ENCODE measurements around the gene CACNB4.

The CACNB4 gene

DNA sequence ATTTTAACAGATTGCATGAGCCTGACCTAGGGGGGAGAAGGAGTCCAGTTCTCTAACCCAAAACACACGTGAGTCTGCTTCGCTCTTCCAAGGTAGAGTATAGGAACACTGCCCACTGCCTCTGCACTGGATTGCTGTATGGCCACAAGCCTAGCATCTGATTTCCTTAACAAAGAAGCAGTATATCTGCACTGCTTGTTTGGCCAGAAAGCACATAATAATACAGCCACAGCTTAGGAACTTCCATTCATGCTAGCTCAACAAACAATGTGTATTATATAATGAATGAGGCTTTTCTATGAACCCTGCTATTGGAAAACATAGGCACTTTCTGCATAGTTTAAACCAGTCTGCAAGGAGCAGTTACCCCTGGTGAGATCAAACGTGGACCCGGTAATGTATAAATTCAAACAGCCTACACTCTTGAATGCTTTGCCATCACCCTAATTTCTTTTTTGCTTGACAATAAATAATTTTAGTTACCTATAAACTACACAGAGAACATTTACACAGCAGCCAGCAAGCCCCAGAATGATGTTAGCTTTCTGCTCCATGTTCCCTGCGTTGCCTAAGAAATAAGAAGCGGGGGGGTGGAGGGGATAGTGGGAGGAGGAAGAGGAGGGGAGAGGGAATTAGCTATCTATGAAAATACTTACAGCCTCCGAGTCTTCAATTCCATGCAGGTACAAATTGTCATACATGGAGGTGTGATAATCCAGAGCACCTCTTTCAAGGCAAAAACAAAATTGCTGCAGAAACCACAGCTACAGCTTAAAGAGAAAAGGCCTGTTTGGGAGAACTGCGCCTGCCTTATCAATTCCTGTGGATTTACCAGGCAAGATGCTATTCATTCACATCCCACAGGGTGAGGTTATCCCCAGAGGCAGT is 125.6 kb downstream of the CACNB4 start:
- DNase-seq (ENCODE audit: low read depth) = no peak
- H3K4me3 ChIP-seq (ENCODE audit: low read depth, low read length) = no peak overlapping the region
- TF ChIP-seq, protein P1, sequence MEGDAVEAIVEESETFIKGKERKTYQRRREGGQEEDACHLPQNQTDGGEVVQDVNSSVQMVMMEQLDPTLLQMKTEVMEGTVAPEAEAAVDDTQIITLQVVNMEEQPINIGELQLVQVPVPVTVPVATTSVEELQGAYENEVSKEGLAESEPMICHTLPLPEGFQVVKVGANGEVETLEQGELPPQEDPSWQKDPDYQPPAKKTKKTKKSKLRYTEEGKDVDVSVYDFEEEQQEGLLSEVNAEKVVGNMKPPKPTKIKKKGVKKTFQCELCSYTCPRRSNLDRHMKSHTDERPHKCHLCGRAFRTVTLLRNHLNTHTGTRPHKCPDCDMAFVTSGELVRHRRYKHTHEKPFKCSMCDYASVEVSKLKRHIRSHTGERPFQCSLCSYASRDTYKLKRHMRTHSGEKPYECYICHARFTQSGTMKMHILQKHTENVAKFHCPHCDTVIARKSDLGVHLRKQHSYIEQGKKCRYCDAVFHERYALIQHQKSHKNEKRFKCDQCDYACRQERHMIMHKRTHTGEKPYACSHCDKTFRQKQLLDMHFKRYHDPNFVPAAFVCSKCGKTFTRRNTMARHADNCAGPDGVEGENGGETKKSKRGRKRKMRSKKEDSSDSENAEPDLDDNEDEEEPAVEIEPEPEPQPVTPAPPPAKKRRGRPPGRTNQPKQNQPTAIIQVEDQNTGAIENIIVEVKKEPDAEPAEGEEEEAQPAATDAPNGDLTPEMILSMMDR (IDR thresholded peaks at IDR 0.05; ENCODE audit: low read depth, low read length, missing control alignments) = no peak

DNA sequence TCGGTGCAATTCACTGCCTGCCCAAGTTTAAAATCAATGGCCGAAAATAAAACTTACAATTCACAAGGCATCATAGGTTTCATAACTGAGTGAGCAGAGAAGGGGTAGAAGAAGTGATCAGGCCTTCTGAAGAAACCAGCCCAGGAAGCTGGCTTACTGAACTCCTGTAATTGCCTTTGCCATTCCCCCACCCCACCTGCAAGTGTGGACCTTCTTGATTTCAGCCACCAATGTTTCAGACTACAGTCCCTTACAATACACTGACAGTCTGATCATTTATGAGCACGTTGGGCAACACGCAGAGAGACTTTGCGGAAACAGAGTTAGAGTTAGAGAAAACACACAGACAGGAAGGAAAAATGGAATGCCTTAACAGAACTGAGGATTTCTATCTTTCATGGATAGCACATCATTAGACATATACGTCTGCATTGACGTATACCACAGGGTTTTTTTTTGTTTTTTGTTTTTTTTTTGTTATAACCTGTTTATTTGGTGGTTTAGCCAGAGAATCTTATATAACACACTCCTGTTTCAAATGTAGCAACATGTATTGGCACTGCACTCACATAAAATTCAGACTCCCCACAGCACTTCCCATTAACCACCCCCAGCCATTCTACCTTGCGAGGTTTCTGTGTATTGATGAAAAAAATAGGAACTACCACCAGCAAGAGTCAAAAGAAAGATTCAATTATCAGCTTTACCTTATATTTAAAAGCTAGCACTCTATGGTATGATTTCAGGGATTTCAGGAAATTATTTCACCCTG is 126.4 kb downstream of the CACNB4 start:
- H3K4me3 ChIP-seq (ENCODE audit: low read depth, low read length) = no peak overlapping the region
- DNase-seq (ENCODE audit: low read depth) = no peak
- TF ChIP-seq, protein P1 (IDR thresholded peaks at IDR 0.05; ENCODE audit: low read depth, low read length, missing control alignments) = no peak

DNA sequence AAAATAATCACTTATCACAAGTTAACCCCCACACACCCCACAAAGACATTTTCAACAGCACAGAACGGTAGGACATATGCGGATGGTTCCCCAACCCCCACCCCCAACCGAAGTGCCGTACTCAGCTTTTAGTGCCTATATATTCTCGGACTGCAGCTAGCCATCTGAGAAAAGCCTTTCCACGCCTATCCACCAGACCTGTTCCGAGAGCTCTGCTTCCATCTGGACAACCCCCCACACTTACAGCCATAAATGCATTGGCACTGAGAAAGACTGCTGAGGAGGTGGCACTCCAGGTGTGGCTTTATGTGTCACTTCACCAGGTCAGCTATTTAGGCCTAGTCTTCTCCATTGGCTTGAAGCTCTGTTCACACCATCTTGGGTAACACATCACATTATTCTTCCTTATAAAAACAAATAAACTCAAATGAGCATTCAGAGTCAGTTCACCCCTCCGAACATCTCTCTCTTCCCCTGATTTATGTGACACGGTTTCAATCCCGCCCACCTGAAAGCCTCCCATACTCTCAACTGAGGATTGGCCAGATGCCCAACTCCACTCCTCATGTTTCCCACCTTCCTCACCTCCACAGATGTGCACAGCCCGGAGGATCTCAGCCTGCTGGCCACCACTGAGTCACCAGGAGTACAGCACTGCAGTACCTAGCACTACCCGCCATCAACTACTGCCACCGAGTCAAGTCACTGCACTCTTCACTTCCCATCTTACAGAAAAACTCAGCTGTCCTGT is 127.4 kb downstream of the CACNB4 start:
- TF ChIP-seq, protein P1 (IDR thresholded peaks at IDR 0.05; ENCODE audit: low read depth, low read length, missing control alignments) = no peak
- no peak for DNase-seq (ENCODE audit: low read depth)
- H3K4me3 ChIP-seq (ENCODE audit: low read depth, low read length) = no peak overlapping the region

DNA sequence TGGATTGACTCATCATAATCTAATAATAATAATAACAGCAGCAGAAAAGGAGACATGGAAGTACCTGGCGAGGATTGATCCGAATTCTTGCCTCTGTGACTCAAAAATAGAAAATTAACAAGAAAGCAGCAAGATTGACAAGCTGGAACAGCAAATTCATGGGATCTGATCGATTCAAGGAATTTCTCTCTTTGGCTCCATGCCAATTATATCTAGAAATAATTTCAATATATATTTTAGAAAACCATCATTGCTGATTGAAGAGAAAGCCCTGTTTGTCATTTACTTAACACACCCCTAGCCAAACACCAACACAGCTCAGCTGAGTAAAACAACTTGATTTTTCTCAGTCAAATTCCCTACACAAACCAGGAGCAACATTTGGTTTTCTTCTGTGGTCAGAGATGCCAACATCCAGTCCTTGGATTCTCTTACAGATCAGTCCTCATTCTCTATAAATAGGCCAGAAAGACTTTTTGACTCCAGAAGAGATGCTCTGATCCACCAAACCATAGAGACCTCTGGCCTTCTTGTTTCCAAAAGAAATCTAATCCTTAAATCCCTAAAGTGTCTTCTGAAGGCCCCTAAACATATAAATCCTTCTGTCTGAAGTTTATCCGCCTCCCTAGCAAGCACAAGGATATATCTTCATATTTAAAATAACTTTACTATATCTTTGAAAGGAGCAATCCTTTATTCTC is 129.9 kb downstream of the CACNB4 start:
- no peak for DNase-seq (ENCODE audit: low read depth)
- TF ChIP-seq, protein P1 (IDR thresholded peaks at IDR 0.05; ENCODE audit: low read depth, low read length, missing control alignments) = no peak
- H3K4me3 ChIP-seq (ENCODE audit: low read depth, low read length) = no peak overlapping the region

DNA sequence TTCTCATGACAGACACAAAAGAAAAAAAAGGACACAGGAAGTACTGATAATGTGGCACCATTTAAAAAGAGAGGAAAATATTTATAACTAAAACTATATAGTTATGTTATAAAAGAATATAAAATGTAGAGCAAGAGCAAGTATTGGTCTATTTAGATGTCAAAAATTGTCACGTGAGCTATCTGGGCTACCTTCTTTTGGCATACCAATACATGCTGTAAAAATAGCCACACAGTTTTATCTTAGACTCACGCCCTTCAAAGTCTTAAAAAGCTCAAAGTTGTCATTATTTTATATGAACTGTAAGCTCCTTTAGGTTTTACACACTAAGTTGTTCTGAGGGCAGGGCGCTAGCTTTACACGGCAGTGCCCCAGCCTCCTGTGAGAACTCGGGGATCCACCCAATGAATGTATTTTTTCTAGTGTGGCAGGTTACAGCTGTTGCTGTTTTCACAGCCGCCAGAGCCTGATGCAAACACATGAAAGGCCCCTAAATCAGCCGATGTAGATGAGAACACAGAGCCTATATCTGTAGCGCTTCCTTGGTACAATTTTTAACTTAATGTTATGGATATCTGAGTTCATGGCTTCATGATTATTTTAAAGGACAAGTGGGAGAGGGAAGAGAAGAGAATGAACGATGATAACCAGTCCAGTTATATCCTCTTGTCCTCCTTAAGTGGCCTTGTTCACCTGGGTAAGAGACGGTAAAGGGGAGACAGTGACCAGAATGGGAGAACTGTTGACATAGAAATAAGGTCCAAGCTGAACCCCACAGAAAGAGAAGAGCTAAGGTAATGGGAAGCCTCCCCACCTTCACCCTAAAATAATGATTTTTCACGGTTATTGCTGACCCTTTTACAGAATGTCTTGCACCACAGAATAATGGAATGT is 130.8 kb downstream of the CACNB4 start:
- no peak overlapping the region for H3K4me3 ChIP-seq (ENCODE audit: low read depth, low read length)
- DNase-seq (ENCODE audit: low read depth) = no peak
- TF ChIP-seq, protein P1 (IDR thresholded peaks at IDR 0.05; ENCODE audit: low read depth, low read length, missing control alignments) = no peak

All from GM12864 (cell line).